HG02852 (cell line): Measurements from ENCODE around the gene PLXNB2.
"Not testable (repeated sequence)": the region's sequence is repeated elsewhere in the genome, so short reads cannot be mapped to it uniquely, and the experiment has no call there.

ENCODE experiments used
- ATAC-seq: cut with Tn5 transposase; IDR thresholded peaks from one replicate; pipeline ENCODE4 v1.9.1; 2021; ENCODE audit warnings: mild to moderate bottlenecking, moderate library complexity; ENCODE audit not compliant: unreplicated experiment

The PLXNB2 gene

GRCh38 chr22:50326956-50327710 lies 19.7 kb upstream of the PLXNB2 start, which contains the start of gene DENND6B:
Gene DENND6B, minus strand, starts transcription at chr22:50327012. Its CDS starts 24 bp downstream, at chr22:50326988.
- peak; percentile 81 for ATAC-seq

GRCh38 chr22:50326225-50326955 lies 18.9 kb upstream of the PLXNB2 start:
- ATAC-seq = no peak

GRCh38 chr22:50325444-50326224 lies 18.2 kb upstream of the PLXNB2 start:
- no peak for ATAC-seq

- no peak for ATAC-seq
These were observed 16.5 kb upstream of the PLXNB2 start for GRCh38 chr22:50323900-50324299.

GRCh38 chr22:50322382-50323104 lies 15.1 kb upstream of the PLXNB2 start:
- ATAC-seq = not testable (repeated sequence)

- ATAC-seq = no peak
These were observed 13.4 kb upstream of the PLXNB2 start for GRCh38 chr22:50320671-50321325.

- ATAC-seq = no peak
These were observed 12.7 kb upstream of the PLXNB2 start for GRCh38 chr22:50320116-50320515.

- no peak for ATAC-seq
These were observed 12.1 kb upstream of the PLXNB2 start for GRCh38 chr22:50319503-50319951.

GRCh38 chr22:50318698-50319411 lies 11.4 kb upstream of the PLXNB2 start:
- ATAC-seq = no peak

GRCh38 chr22:50318356-50318697 lies 10.9 kb upstream of the PLXNB2 start:
- ATAC-seq = no peak

GRCh38 chr22:50317674-50318073 lies 10.2 kb upstream of the PLXNB2 start:
- ATAC-seq = no peak

- ATAC-seq = no peak
These were observed 9.7 kb upstream of the PLXNB2 start for GRCh38 chr22:50317178-50317577.

- no peak for ATAC-seq
These were observed 8.9 kb upstream of the PLXNB2 start for GRCh38 chr22:50316114-50317065.

GRCh38 chr22:50315289-50316113 lies 8.1 kb upstream of the PLXNB2 start:
- no peak for ATAC-seq

- peak; percentile 68 for ATAC-seq
These were observed 7.2 kb upstream of the PLXNB2 start for GRCh38 chr22:50314455-50315288.

- ATAC-seq = no peak
These were observed 6.6 kb upstream of the PLXNB2 start for GRCh38 chr22:50314081-50314454.

- no peak for ATAC-seq
These were observed 6.2 kb upstream of the PLXNB2 start for GRCh38 chr22:50313600-50313999.
